ENCODE data around the gene STAG1.
"Not testable (repeated sequence)": the region's sequence is repeated elsewhere in the genome, so short reads cannot be mapped to it uniquely, and the experiment has no call there.

Gene STAG1

GRCh38 chr3:136698361-136698760 is 53.8 kb downstream of the STAG1 start:
- no peak for DNase-seq

GRCh38 chr3:136696797-136697196 is 55.4 kb downstream of the STAG1 start:
- no peak for DNase-seq

GRCh38 chr3:136694321-136694720 is 57.9 kb downstream of the STAG1 start:
- no peak for DNase-seq

- no peak for DNase-seq
Measured at GRCh38 chr3:136690599-136690998, 61.6 kb downstream of the STAG1 start.

- DNase-seq, result no peak
Measured at GRCh38 chr3:136685882-136686281, 66.3 kb downstream of the STAG1 start.

- DNase-seq, result no peak
Measured at GRCh38 chr3:136682740-136683312, 69.4 kb downstream of the STAG1 start.

- no peak for DNase-seq
Measured at GRCh38 chr3:136678981-136679380, 73.2 kb downstream of the STAG1 start.

GRCh38 chr3:136676009-136676408 is 76.2 kb downstream of the STAG1 start:
- DNase-seq, result no peak

GRCh38 chr3:136675150-136675858 is 76.9 kb downstream of the STAG1 start:
- DNase-seq, result no peak

- no peak for DNase-seq
Measured at GRCh38 chr3:136672457-136672856, 79.7 kb downstream of the STAG1 start.

- no peak for DNase-seq
Measured at GRCh38 chr3:136671921-136672320, 80.3 kb downstream of the STAG1 start.

- no peak for DNase-seq
Measured at GRCh38 chr3:136670166-136670565, 82.0 kb downstream of the STAG1 start.

GRCh38 chr3:136667081-136667480 is 85.1 kb downstream of the STAG1 start:
- no peak for DNase-seq

- not testable (repeated sequence) for DNase-seq
Measured at GRCh38 chr3:136666301-136666700, 85.9 kb downstream of the STAG1 start.

GRCh38 chr3:136664771-136665170 is 87.4 kb downstream of the STAG1 start:
- no peak for DNase-seq

- DNase-seq, result no peak
Measured at GRCh38 chr3:136661282-136661681, 90.9 kb downstream of the STAG1 start.

GRCh38 chr3:136658946-136659682 is 93.1 kb downstream of the STAG1 start:
- no peak for DNase-seq

GRCh38 chr3:136657526-136657925 is 94.7 kb downstream of the STAG1 start:
- no peak for DNase-seq

GRCh38 chr3:136653628-136654027 is 98.5 kb downstream of the STAG1 start:
- no peak for DNase-seq

GRCh38 chr3:136651581-136651980 is 100.6 kb downstream of the STAG1 start:
- DNase-seq, result no peak

GRCh38 chr3:136650461-136650860 is 101.7 kb downstream of the STAG1 start:
- DNase-seq, result no peak

GRCh38 chr3:136645915-136646314 is 106.3 kb downstream of the STAG1 start:
- DNase-seq, result no peak

- DNase-seq, result no peak
Measured at GRCh38 chr3:136644212-136644611, 108.0 kb downstream of the STAG1 start.

- DNase-seq, result not testable (repeated sequence)
Measured at GRCh38 chr3:136643380-136643779, 108.8 kb downstream of the STAG1 start.

Measured in stimulated activated CD4-positive, alpha-beta T cell treated with anti-CD3 and anti-CD28 coated beads, Interleukin-2, amount 100 ng/mL, for 48 hours (primary cell).